Cortex of kidney (tissue), 1 donor: ENCODE results near the gene GNAT1.

Experiments
- DNase-seq: peaks from one replicate; lab custom pipeline; 2025; lab: John Stamatoyannopoulos, UW

The GNAT1 gene

GRCh38 chr3:50181985-50182384, 9.4 kb upstream of the GNAT1 start:
- no peak for DNase-seq

GRCh38 chr3:50182533-50183099, 8.8 kb upstream of the GNAT1 start:
- DNase-seq, result no peak

- DNase-seq, result no peak
These were observed 7.7 kb upstream of the GNAT1 start for GRCh38 chr3:50183755-50184154.

GRCh38 chr3:50184242-50184978, 7.0 kb upstream of the GNAT1 start:
- no peak for DNase-seq

- DNase-seq, result no peak
These were observed 6.2 kb upstream of the GNAT1 start for GRCh38 chr3:50185230-50185629.

GRCh38 chr3:50186096-50186495, 5.3 kb upstream of the GNAT1 start:
- DNase-seq, result no peak

GRCh38 chr3:50187750-50188149, 3.7 kb upstream of the GNAT1 start:
- DNase-seq, result no peak

- DNase-seq, result no peak
These were observed 2.1 kb upstream of the GNAT1 start for GRCh38 chr3:50189274-50189673.

GRCh38 chr3:50189989-50190388, 1.4 kb upstream of the GNAT1 start:
- no peak for DNase-seq

- no peak for DNase-seq
These were observed 714 bp downstream of the GNAT1 start for GRCh38 chr3:50192124-50192523.

- no peak for DNase-seq
These were observed 1.3 kb downstream of the GNAT1 start for GRCh38 chr3:50192689-50193141.

- DNase-seq, result no peak
These were observed 1.9 kb downstream of the GNAT1 start for GRCh38 chr3:50193286-50193685.

GRCh38 chr3:50193746-50194127, 2.3 kb downstream of the GNAT1 start:
- no peak for DNase-seq

- no peak for DNase-seq
These were observed 2.9 kb downstream of the GNAT1 start for GRCh38 chr3:50194128-50194902.

- no peak for DNase-seq
These were observed 3.6 kb downstream of the GNAT1 start for GRCh38 chr3:50194903-50195500.

GRCh38 chr3:50195501-50196252, 4.3 kb downstream of the GNAT1 start:
- DNase-seq, result no peak

- DNase-seq, result no peak
These were observed 4.9 kb downstream of the GNAT1 start for GRCh38 chr3:50196253-50196801.

GRCh38 chr3:50201573-50202315, 10.3 kb downstream of the GNAT1 start:
- DNase-seq, result no peak

GRCh38 chr3:50202353-50203112, 11.1 kb downstream of the GNAT1 start:
- no peak for DNase-seq
